Measurements from ENCODE around the gene CCNE1. TPM values are rescaled to one million over a fixed set of nuclear protein-coding genes. Genes with fewer than 3 reads are reported as not detected.
"Not testable (repeated sequence)": the region's sequence is repeated elsewhere in the genome, so short reads cannot be mapped to it uniquely, and the experiment has no call there.

CCNE1 gene
- total RNA-seq, 2 experiments from 2014 or later = 20.3 to 23.5 TPM

GRCh38 chr19:29798774-29799497 is 12.9 kb upstream of the CCNE1 start:
- Mint-ChIP-seq H3K27ac (no peak overlapping the region), H3K4me1 (peaks cover 2% of the 10 kb centered on the region)
- POLR2A ChIA-PET = no interaction called here

DNA sequence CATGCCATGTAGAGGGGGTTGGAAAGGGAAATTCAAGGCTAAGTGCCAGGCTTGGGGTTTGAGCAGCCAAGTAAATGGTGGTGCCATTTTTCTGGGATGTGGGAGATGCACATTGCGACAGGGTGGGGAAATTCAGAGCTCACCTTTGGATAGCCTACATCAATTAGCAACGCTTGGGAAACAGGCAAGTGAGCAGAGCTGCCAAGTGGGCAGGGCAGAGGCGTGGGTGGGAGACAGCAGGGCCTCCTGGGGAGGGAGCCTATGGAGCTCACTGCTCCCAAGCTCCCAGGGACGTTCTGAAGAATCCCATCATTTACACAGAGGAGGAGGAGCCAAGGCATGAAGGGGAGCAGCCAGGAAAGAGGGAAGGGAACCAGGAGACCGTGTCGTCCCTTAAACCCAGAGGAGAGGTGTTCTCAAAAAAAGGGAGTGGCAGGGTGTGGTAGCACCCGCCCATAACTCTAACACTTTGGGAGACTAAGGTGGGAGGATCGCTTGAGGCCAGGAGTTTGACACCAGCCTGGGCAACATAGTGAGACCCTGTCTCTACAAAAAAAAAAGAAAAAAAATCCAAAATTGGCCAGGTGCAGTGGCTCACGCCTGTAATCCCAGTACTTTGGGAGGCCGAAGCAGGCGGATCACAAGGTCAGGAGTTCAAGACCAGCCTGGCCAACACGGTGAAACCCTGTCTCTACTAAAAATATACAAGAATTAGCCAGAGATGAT is 11.5 kb upstream of the CCNE1 start:
- Mint-ChIP-seq H3K36me3 (no peaks in the 10 kb centered on the region), H3K4me1 (peaks cover 5% of the 10 kb centered on the region), H3K27ac (peak overlapping the region; percentile 35), H3K27me3 (peaks cover 5% of the 10 kb centered on the region), H3K9me3 (no peaks in the 10 kb centered on the region), H3K4me3 (no peak overlapping the region)
- DNase-seq (no peak), ATAC-seq (ENCODE audit: low read depth) (no peak)
- POLR2A ChIA-PET = no interaction called here

More at GRCh38 chr19:29798774-29799497, 12.9 kb upstream of the CCNE1 start:
- H3K4me3 Mint-ChIP-seq = no peak overlapping the region
- H3K9me3 Mint-ChIP-seq = no peaks in the 10 kb centered on the region
- no peak for DNase-seq
- peaks cover 5% of the 10 kb centered on the region for H3K27me3 Mint-ChIP-seq
- no peak for ATAC-seq (ENCODE audit: low read depth)
- H3K36me3 Mint-ChIP-seq = no peaks in the 10 kb centered on the region

- H3K36me3 Mint-ChIP-seq; H3K4me1 Mint-ChIP-seq; DNase-seq; H3K9me3 Mint-ChIP-seq; H3K4me3 Mint-ChIP-seq; POLR2A ChIA-PET; H3K27me3 Mint-ChIP-seq; H3K27ac Mint-ChIP-seq; ATAC-seq (ENCODE audit: low read depth): not testable (repeated sequence)
Measured at GRCh38 chr19:29803951-29804350, 7.8 kb upstream of the CCNE1 start.

GRCh38 chr19:29804493-29804892 is 7.3 kb upstream of the CCNE1 start:
- no peak overlapping the region for H3K4me3 Mint-ChIP-seq
- H3K36me3 Mint-ChIP-seq = no peaks in the 10 kb centered on the region
- H3K9me3 Mint-ChIP-seq = no peaks in the 10 kb centered on the region
- no peak overlapping the region for H3K27ac Mint-ChIP-seq
- H3K27me3 Mint-ChIP-seq = no peaks in the 10 kb centered on the region
- no peak for DNase-seq
- POLR2A ChIA-PET = no interaction called here
- peaks cover 3% of the 10 kb centered on the region for H3K4me1 Mint-ChIP-seq
- peak; percentile 39 for ATAC-seq (ENCODE audit: low read depth)

DNA sequence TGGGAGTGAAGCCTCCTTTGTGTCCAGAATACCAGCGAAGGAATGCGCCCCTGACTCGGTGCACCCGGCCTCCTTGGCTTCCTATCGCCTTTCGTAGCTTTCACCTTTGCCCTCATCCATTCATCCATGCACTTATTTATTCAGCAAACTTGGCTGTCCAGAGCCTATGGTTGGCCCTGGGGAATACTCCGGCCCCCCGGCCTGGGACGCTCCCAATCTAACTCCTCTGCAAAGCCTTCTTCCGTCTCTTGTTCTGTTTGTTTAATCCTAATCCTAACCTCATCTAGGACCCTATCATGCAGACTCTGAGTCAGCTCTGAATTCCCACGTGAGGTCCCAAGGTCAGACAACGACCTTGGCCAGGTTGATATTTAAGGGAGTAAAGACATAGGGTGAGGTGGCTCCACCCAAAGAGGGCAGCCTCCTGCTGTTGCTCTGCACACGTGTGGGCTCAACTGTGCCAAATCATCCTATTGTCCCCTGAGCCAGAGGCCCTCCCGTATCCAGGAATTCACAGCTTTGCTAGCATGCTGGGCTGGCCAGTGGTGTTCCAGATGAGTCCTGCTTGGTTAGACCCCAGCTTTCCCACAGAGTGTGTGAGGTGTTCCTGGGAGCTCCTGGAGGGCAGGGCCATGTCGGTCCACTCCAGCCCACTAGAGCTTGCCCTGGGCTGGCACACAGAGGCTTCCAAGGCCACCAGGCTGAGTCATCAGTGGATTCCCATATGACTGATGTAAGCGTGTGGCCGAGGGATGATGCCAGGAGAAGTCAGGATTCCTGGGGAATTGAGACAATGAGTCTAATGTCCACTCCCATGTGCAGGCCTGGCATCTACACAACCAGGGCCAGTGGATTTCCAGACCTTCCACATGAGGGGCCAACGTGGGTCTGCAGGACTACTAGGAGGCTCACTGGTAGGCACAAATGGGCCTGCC is 6.5 kb upstream of the CCNE1 start:
- POLR2A ChIA-PET = no interaction called here
- no peak overlapping the region for H3K27ac Mint-ChIP-seq
- peaks cover 6% of the 10 kb centered on the region for H3K4me1 Mint-ChIP-seq

GRCh38 chr19:29806098-29806866 is 5.5 kb upstream of the CCNE1 start:
- ATAC-seq (ENCODE audit: low read depth) = no peak
- Mint-ChIP-seq H3K27me3 (no peaks in the 10 kb centered on the region), H3K4me1 (peaks cover 9% of the 10 kb centered on the region), H3K9me3 (no peaks in the 10 kb centered on the region), H3K27ac (no peak overlapping the region), H3K36me3 (no peaks in the 10 kb centered on the region), H3K4me3 (no peak overlapping the region)
- no peak for DNase-seq
- POLR2A ChIA-PET = interaction anchor here (0.6 to 1.0 kb wide), 2 partner anchors 128 to 200 kb away, joined by 3 read pairs; partner anchors contain the start of gene POP4

More for the DNA sequence above, 6.5 kb upstream of the CCNE1 start:
- Mint-ChIP-seq H3K36me3 (no peaks in the 10 kb centered on the region), H3K9me3 (no peaks in the 10 kb centered on the region), H3K4me3 (no peak overlapping the region), H3K27me3 (no peaks in the 10 kb centered on the region)
- DNase-seq (no peak), ATAC-seq (ENCODE audit: low read depth) (no peak)

DNA sequence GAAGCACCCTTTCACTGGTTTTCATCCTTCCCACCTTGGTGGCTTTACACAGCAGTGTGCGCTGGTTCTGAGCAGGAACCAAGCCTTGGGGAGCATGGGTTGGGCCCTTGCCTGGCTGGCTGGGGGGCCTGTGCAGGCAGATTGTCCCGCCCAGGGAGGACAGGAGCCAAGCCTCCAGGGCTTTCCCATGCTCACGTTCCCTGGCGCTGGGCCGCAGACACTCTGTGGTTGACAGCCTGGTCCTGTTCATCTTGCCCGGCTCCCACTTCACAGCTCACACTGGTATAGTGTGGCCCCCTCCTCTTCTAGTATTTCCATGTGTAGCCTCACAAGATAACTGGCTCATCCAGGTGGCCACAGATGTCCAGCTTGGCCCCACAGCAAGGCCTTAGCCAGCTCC is 4.6 kb upstream of the CCNE1 start:
- Mint-ChIP-seq H3K4me3 (no peak overlapping the region), H3K27me3 (no peaks in the 10 kb centered on the region), H3K27ac (no peak overlapping the region), H3K4me1 (peaks cover 9% of the 10 kb centered on the region), H3K36me3 (no peaks in the 10 kb centered on the region), H3K9me3 (no peaks in the 10 kb centered on the region)
- no peak for ATAC-seq (ENCODE audit: low read depth)
- POLR2A ChIA-PET = no interaction called here
- DNase-seq = no peak

DNA sequence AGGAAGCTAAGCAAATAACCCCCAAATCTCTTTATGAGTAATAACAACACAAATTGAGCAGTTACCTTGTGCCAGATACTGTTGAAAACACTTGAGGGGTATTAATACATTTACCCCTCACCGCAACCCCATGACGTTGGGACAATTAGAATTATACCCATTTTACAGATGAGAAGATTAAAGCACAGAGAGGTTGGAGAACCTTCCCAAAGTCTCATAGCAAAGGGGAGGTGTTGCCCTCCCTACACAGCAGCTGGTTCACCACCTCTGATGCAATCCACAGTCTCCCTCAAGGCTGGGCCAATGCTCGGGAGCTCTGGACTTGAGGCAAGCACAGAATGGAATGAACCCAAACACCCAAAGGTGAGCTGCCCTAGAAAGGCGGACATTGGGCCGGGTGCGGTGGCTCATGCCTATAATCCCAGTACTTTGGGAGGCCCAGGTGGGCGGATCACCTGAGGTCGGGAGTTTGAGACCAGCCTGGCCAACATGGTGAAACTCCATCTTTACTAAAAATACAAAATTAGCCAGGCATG is 3.9 kb upstream of the CCNE1 start:
- Mint-ChIP-seq H3K36me3 (peaks cover 3% of the 10 kb centered on the region), H3K9me3 (no peaks in the 10 kb centered on the region), H3K4me1 (peaks cover 12% of the 10 kb centered on the region), H3K4me3 (no peak overlapping the region), H3K27me3 (no peaks in the 10 kb centered on the region), H3K27ac (no peak overlapping the region)
- DNase-seq = no peak
- ATAC-seq (ENCODE audit: low read depth) = no peak
- POLR2A ChIA-PET = no interaction called here

DNA sequence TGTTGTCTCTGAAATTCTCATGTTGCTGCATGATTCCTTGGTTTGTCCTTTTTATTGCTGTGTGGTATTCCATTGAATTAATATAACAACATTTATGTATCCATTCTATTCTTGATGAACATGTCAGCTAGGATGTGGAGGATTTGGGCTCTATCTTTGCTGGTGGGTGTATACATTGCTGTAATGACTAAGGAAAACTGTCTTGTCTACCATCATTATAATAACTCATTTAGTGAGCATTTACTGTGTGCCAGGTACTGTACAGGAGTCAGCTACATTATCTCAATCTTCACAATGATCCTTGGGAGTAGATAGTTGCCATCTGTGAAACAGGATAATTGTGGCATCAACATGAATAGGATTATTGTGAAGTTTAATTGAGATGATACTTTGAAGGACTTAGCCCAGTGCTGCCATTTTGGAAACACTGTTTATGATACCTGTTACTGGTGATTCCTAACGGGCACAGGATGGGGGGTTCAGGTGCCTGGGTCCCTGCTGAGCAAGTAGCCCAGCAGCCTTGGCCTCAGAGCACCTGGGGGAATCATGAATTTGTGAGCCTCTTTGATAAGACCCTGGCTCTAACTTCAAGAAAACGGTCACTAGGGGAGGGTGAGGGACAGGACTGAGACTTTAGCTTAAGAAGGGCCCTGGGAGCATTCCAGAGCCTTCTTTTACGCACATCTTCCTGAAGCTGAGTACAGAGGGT is 1.8 kb upstream of the CCNE1 start:
- POLR2A ChIA-PET = interaction anchor here (0.6 to 1.1 kb wide), 3 partner anchors 28 to 35 kb away, joined by 3 to 4 read pairs (median 3); no protein-coding TSS in a partner anchor
- DNase-seq = no peak
- peak overlapping the region; percentile 82 for H3K4me3 Mint-ChIP-seq
- H3K9me3 Mint-ChIP-seq = no peaks in the 10 kb centered on the region
- peak overlapping the region; percentile 12 for H3K27ac Mint-ChIP-seq
- no peak for ATAC-seq (ENCODE audit: low read depth)
- peaks cover 12% of the 10 kb centered on the region for H3K36me3 Mint-ChIP-seq
- H3K27me3 Mint-ChIP-seq = no peaks in the 10 kb centered on the region
- peaks cover 19% of the 10 kb centered on the region for H3K4me1 Mint-ChIP-seq

GRCh38 chr19:29810504-29810871 is 1.3 kb upstream of the CCNE1 start:
- Mint-ChIP-seq H3K27ac (peak overlapping the region; percentile 84), H3K4me3 (peak overlapping the region; percentile 82), H3K9me3 (no peaks in the 10 kb centered on the region), H3K4me1 (peaks cover 23% of the 10 kb centered on the region), H3K27me3 (no peaks in the 10 kb centered on the region), H3K36me3 (peaks cover 17% of the 10 kb centered on the region)
- ATAC-seq (ENCODE audit: low read depth) (no peak), DNase-seq (no peak)
- POLR2A ChIA-PET = interaction anchor here (0.7 to 1.1 kb wide), 4 partner anchors 16 to 228 kb away, joined by 3 to 5 read pairs (median 4); no protein-coding TSS in a partner anchor

DNA sequence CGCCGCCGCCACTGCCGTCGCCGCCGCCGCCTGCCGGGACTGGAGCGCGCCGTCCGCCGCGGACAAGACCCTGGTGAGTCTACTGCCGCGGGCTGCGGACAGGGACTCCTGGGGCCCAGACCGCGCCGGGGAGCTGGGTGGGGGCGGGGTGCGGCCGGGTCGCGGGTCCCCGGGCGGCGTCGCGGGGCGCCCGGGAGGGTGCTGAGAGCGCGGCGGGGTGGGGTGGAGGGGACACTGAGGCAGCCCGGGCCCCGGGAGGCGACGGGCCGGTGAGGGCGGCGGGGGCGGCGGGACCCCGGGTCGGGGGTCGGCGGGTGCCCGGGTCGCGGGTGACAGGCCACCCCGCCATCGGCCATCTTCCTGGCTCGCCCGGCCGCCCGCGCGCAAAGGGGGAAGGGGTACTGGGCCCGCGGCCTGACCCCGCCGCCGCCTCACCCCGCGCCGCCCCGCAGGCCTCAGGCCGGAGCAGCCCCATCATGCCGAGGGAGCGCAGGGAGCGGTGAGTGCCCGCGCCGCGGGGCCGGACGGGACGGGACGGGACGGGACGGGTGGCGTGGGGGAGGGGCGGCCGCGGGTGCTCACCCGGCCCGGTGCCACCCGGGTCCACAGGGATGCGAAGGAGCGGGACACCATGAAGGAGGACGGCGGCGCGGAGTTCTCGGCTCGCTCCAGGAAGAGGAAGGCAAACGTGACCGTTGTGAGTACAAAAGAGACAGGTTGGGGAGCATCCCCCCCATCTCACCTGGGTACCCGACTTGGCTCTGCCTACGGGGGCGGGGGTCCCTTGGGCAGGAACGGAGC is 489 bp downstream of the CCNE1 start:
- DNase-seq (peak; percentile 51), ATAC-seq (ENCODE audit: low read depth) (peak; percentile 2)
- Mint-ChIP-seq H3K27ac (peak overlapping the region; percentile 84), H3K27me3 (no peaks in the 10 kb centered on the region), H3K4me1 (peaks cover 24% of the 10 kb centered on the region), H3K4me3 (peak overlapping the region; percentile 95), H3K9me3 (no peaks in the 10 kb centered on the region), H3K36me3 (peaks cover 21% of the 10 kb centered on the region)
- POLR2A ChIA-PET = interaction anchor here (0.7 to 1.7 kb wide), 5 partner anchors 17 to 206 kb away, joined by 4 to 5 read pairs (median 4); partner anchors contain the start of gene POP4

Data from activated naive CD8-positive, alpha-beta T cell treated with anti-CD3 and anti-CD28 coated beads, Interleukin-2, amount 10 ng/mL, durations not matched to agents 7 days and 5 days (primary cell).